ENCODE results near the gene BMP2K. TPM values are rescaled to one million over a fixed set of nuclear protein-coding genes. Genes with fewer than 3 reads are reported as not detected.

BMP2K gene
- total and polyA plus RNA-seq, 2 of the 8 experiments (the other 6 are each of a cell fraction or from before 2014, with no cell fraction given): 15.6 to 24.1 TPM

GRCh38 chr4:78797777-78798284 is 21.7 kb downstream of the BMP2K start:
- Histone ChIP-seq H3K56ac (replicated peaks; ENCODE audit: insufficient read length, low read depth, low read length) (no peak overlapping the region), H3K79me2 (ENCODE audit: control insufficient read depth in 1 of 2, insufficient read depth in 2 of 2, low read length in 2 of 2) (peaks cover 0 to 48% of the 10 kb centered on the region in 2 experiments; a peak in 2 of 4 replicates), H3K18ac (ENCODE audit: extremely low read depth, low read length) (no peak overlapping the region), H2BK12ac (ENCODE audit: low read depth, low read length) (no peak overlapping the region), H4K91ac (replicated peaks; ENCODE audit: insufficient read length, low read length) (no peak overlapping the region), H3K4me3 (ENCODE audit: extremely low read depth in 1 of 4, insufficient read depth in 2 of 4, low read depth in 3 of 4, low read length in 4 of 4) (no peak overlapping the region), H3K14ac (ENCODE audit: insufficient read length) (no peak overlapping the region), H3K9me3 (ENCODE audit: insufficient read depth in 2 of 2, low read depth in 1 of 2, low read length in 1 of 2) (no peaks in the 10 kb centered on the region), H3K36me3 (ENCODE audit: control insufficient read depth in 2 of 4, insufficient read depth in 4 of 4, low read length in 3 of 4) (no peaks in the 10 kb centered on the region), H2BK120ac (replicated peaks; ENCODE audit: low read depth, low read length) (no peak overlapping the region), H4K20me1 (replicated peaks in 1 of 2; ENCODE audit: control insufficient read depth in 1 of 2, insufficient read depth in 2 of 2, low read length in 2 of 2) (no peaks in the 10 kb centered on the region), H4K5ac (ENCODE audit: insufficient read length, low read depth, low read length) (no peak overlapping the region), H2BK20ac (ENCODE audit: low read length) (no peak overlapping the region), H3K79me1 (ENCODE audit: low read depth, low read length) (no peaks in the 10 kb centered on the region; the same call in 1 of the 2 replicates), H3K27me3 (replicated peaks in 1 of 4; ENCODE audit: control insufficient read depth in 3 of 4, extremely low read depth in 1 of 4, insufficient read depth in 3 of 4, low read length in 3 of 4) (no peaks in the 10 kb centered on the region), H3K9ac (replicated peaks in 1 of 4; ENCODE audit: extremely low read depth in 1 of 4, low read depth in 3 of 4, low read length in 3 of 4) (no peak overlapping the region), H2BK15ac (ENCODE audit: low read length) (no peak overlapping the region), H2AK5ac (ENCODE audit: low read depth, low read length) (no peak overlapping the region), H3K27ac (ENCODE audit: low read depth, low read length) (no peak overlapping the region), H3K23me2 (ENCODE audit: low read depth, low read length) (no peaks in the 10 kb centered on the region), H3K23ac (ENCODE audit: insufficient read length) (no peak overlapping the region), H4K8ac (ENCODE audit: extremely low read depth, insufficient read depth, low read length) (no peak overlapping the region), H2BK5ac (ENCODE audit: low read depth, low read length) (no peak overlapping the region), H2AFZ (ENCODE audit: low read length) (no peak overlapping the region), H3K4me1 (replicated peaks in 1 of 4; ENCODE audit: control insufficient read depth in 3 of 4, insufficient read depth in 4 of 4, low read length in 3 of 4) (no peaks in the 10 kb centered on the region), H3K4ac (replicated peaks; ENCODE audit: insufficient read length, low read depth, low read length) (no peak overlapping the region), H3K4me2 (ENCODE audit: insufficient read depth in 1 of 2, low read depth in 2 of 2, low read length in 2 of 2) (no peak overlapping the region)
- 74% methylated on average over 4 of the region's 4 CpGs; no CpG with 5 or more reads in 1 of the 2 experiments for WGBS, 2 experiments (ENCODE audit: extremely low coverage in 1 of 2, insufficient coverage in 1 of 2, insufficient read length in 1 of 2, insufficient replicate concordance in 2 of 2, low coverage in 1 of 2, low lambda C conversion rate in 2 of 2, missing lambda C conversion rate in 1 of 2)
- TF ChIP-seq MAX (IDR thresholded peaks at IDR 0.05) (peak; percentile 31; the same call in 1 of the 2 replicates), E2F6 (IDR thresholded peaks at IDR 0.05) (peak; percentile 76), SP4 (IDR thresholded peaks at IDR 0.05; ENCODE audit: low read length) (no peak)
- CTCF ChIA-PET (ENCODE audit: partially characterized antibody): interaction anchor here (1.2 to 1.5 kb wide), 3 partner anchors 13 to 205 kb away, joined by 3 to 5 read pairs (median 3); no protein-coding TSS in a partner anchor
- DNase-seq (ENCODE audit: low read depth in 1 of 2, low spot score in 2 of 2) (no peak), FAIRE-seq (no peak)
- POLR2A ChIA-PET (ENCODE audit: partially characterized antibody): interaction anchor here (1.2 kb wide), 1 partner anchor 10 kb away, joined by 3 read pairs; no protein-coding TSS in a partner anchor
